GM23338 (cell line): ENCODE results near the gene ANKRD65. TPM values are rescaled to one million over a fixed set of nuclear protein-coding genes. Genes with fewer than 3 reads are reported as not detected.

Experiments used
- ATAC-seq: fragments of 200-7000 bp; cut with Tn5 transposase; 3 replicates; pipeline ENCODE4 v1.9.1; 2020
- DNase-seq: peaks from one replicate; pipeline ENCODE4 v3.0.0-alpha.2; 2015; ENCODE audit warnings: low spot score
- H2AFZ ChIP-seq: fragments of 200-600 bp; sonication (generic); 2 replicates; pipeline ENCODE4 v1.8.0; 2016; ENCODE audit warnings: antibody characterized with exemption, mild to moderate bottlenecking, moderate library complexity
- H3F3A ChIP-seq: fragments of 200-600 bp; sonication (generic); replicated peaks from 2 replicates; pipeline ENCODE4 v1.8.0; 2017; ENCODE audit warnings: antibody characterized with exemption, mixed run types, low read depth
- H3K27ac ChIP-seq: fragments of 200-600 bp; sonication (generic); 2 replicates; pipeline ENCODE4 v1.6.1; 2016; ENCODE audit warnings: low read depth
- H3K27me3 ChIP-seq: fragments of 200-600 bp; sonication (generic); 2 replicates; pipeline ENCODE4 v1.8.0; 2016; ENCODE audit warnings: mild to moderate bottlenecking, mixed run types, moderate library complexity; ENCODE audit not compliant: insufficient read depth
- H3K36me3 ChIP-seq: fragments of 200-600 bp; sonication (generic); 2 replicates; pipeline ENCODE4 v1.8.0; 2016; ENCODE audit warnings: mild to moderate bottlenecking; ENCODE audit not compliant: insufficient read depth
- H3K4me1 ChIP-seq: fragments of 200-600 bp; sonication (generic); 2 replicates; pipeline ENCODE4 v1.8.0; 2016; ENCODE audit warnings: mild to moderate bottlenecking, moderate library complexity; ENCODE audit not compliant: insufficient read depth
- H3K4me2 ChIP-seq: fragments of 200-600 bp; sonication (generic); 2 replicates; pipeline ENCODE4 v1.7.1; 2017; ENCODE audit warnings: mixed run types
- H3K4me3 ChIP-seq: fragments of 200-600 bp; sonication (generic); 2 replicates; pipeline ENCODE4 v1.6.1; 2016; ENCODE audit warnings: mixed run types
- H3K79me2 ChIP-seq: fragments of 200-600 bp; sonication (generic); replicated peaks from 2 replicates; pipeline ENCODE4 v1.8.0; 2017; ENCODE audit warnings: mild to moderate bottlenecking; ENCODE audit not compliant: insufficient read depth
- H3K9me2 ChIP-seq: fragments of 200-600 bp; sonication (generic); 2 replicates; pipeline ENCODE4 v1.8.0; 2017; ENCODE audit not compliant: insufficient read depth
- H4K20me1 ChIP-seq: fragments of 200-600 bp; sonication (generic); replicated peaks from 2 replicates; pipeline ENCODE4 v1.8.0; 2017; ENCODE audit warnings: mild to moderate bottlenecking; ENCODE audit not compliant: insufficient read depth
- H3K27ac Mint-ChIP-seq: 2 replicates; pipeline ENCODE4 v1.8.0; 2020; ENCODE audit warnings: inconsistent platforms, mild to moderate bottlenecking, moderate library complexity, mixed read lengths
- H3K27me3 Mint-ChIP-seq: 3 replicates; pipeline ENCODE4 v1.8.0; 2022; ENCODE audit warnings: low read depth, mild to moderate bottlenecking, moderate library complexity, mixed read lengths, inconsistent platforms; ENCODE audit not compliant: insufficient read depth, poor library complexity
- H3K36me3 Mint-ChIP-seq: 3 replicates; pipeline ENCODE4 v1.8.0; 2021; ENCODE audit warnings: low read depth, mild to moderate bottlenecking, inconsistent platforms, moderate library complexity, mixed read lengths
- H3K4me1 Mint-ChIP-seq: 3 replicates; pipeline ENCODE4 v1.8.0; 2020; ENCODE audit warnings: mild to moderate bottlenecking, inconsistent platforms, mixed read lengths
- H3K4me3 Mint-ChIP-seq: 3 replicates; pipeline ENCODE4 v1.8.0; 2021; ENCODE audit warnings: moderate library complexity, mild to moderate bottlenecking, inconsistent platforms, mixed read lengths
- H3K9me3 Mint-ChIP-seq: 3 replicates; pipeline ENCODE4 v1.8.0; 2020; ENCODE audit warnings: moderate library complexity, mild to moderate bottlenecking, inconsistent platforms, mixed read lengths
- CREB1 ChIP-seq: fragments of 250-450 bp; sonication (Bioruptor Pico); IDR thresholded peaks from 2 replicates; pipeline ENCODE4 v1.5.0; 2020; ENCODE audit warnings: low read depth, mild to moderate bottlenecking, moderate library complexity
- EZH2 ChIP-seq: fragments of 200-600 bp; sonication (generic); IDR thresholded peaks from one replicate; pipeline ENCODE4 v1.8.0; 2017; ENCODE audit warnings: antibody characterized with exemption, mild to moderate bottlenecking, low read depth; ENCODE audit not compliant: unreplicated experiment
- EZH2phosphoT487 ChIP-seq: fragments of 200-600 bp; sonication (generic); IDR thresholded peaks from one replicate; pipeline ENCODE4 v1.8.1; 2018; ENCODE audit warnings: antibody characterized with exemption; ENCODE audit not compliant: unreplicated experiment
- JUNB ChIP-seq: IDR thresholded peaks from one replicate; pipeline ENCODE4 v1.6.1; 2016; ENCODE audit warnings: antibody characterized with exemption; ENCODE audit not compliant: unreplicated experiment
- NANOG ChIP-seq: IDR thresholded peaks from 2 replicates; pipeline ENCODE4 v1.6.1; 2016; ENCODE audit warnings: antibody characterized with exemption, borderline replicate concordance
- POLR2AphosphoS5 ChIP-seq: IDR thresholded peaks from 2 replicates; pipeline ENCODE4 v1.6.1; 2016; ENCODE audit warnings: antibody characterized with exemption, low read depth
- STAT1 ChIP-seq: IDR thresholded peaks from one replicate; pipeline ENCODE4 v1.6.1; 2016; ENCODE audit warnings: antibody characterized with exemption; ENCODE audit not compliant: unreplicated experiment
- ZNF114 ChIP-seq: fragments of 250-450 bp; sonication (Bioruptor Pico); IDR thresholded peaks from 2 replicates; pipeline ENCODE4 v1.5.0; 2020; ENCODE audit warnings: mild to moderate bottlenecking, moderate library complexity
- ZNF331 ChIP-seq: fragments of 250-450 bp; sonication (Bioruptor Pico); IDR thresholded peaks from 2 replicates; pipeline ENCODE4 v1.5.0; 2020; ENCODE audit warnings: low read depth, mild to moderate bottlenecking, moderate library complexity
- polyA plus RNA-seq: library from polyadenylated mRNA; unstranded; fragments of >200 nt; fragmentation: Nextera tagmentation; extraction: Ambion mirVana; gene quantifications from 2 replicates; pipeline ENCODE4 v1.2.1, GENCODE V29; 2016
- total RNA-seq: library from RNA; depleted of rRNA; stranded (reverse); fragments of >200 nt; shearing (Covaris generic); gene quantifications from 2 replicates; pipeline ENCODE4 v1.2.3, GENCODE V29; 2014
- TF ChIP-seq, protein P1 (sequence below): IDR thresholded peaks from 2 replicates; pipeline ENCODE4 v1.6.1; 2016; ENCODE audit warnings: antibody characterized with exemption
- TF ChIP-seq, protein P2 (sequence below), 2 experiments: fragments of 200-600 bp in 1 of 2; sonication (generic) in 1 of 2; conservative IDR thresholded peaks; 2 replicates each; pipeline versions ENCODE4 v1.5.1 to v1.6.1; 2016 to 2017; ENCODE audit warnings: antibody characterized with exemption in 2 of 2, low read depth in 2 of 2, mild to moderate bottlenecking in 2 of 2, moderate library complexity in 1 of 2
- TF ChIP-seq, protein P3 (sequence below): fragments of 250-450 bp; sonication (Bioruptor Pico); IDR thresholded peaks from 2 replicates; pipeline ENCODE4 v1.5.0; 2020; ENCODE audit warnings: mild to moderate bottlenecking, moderate library complexity
- TF ChIP-seq, protein P4 (sequence below): IDR thresholded peaks from one replicate; pipeline ENCODE4 v1.6.1; 2018; ENCODE audit warnings: antibody characterized with exemption; ENCODE audit not compliant: unreplicated experiment

Gene ANKRD65
- total and polyA plus RNA-seq, 2 experiments from 2014 or later = 1.6 to 1.7 TPM

DNA sequence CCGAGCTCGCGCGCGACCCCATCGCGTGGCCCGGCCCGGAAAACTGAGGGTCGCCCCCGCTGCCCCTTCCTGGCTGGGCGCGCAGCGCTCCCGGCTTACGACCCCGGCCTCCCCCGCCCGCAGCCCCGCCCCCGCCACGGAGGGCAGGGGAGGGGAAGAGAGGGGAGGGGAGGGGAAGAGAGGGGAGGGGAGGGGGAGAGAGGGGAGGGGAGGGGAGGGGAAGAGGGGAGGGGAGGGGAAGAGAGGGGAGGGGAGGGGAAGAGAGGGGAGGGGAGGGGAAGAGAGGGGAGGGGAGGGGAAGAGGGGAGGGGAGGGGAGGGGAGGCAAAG lies 6.7 kb upstream of the ANKRD65 start:
- Histone ChIP-seq H3F3A (peaks cover 20% of the 10 kb centered on the region), H3K79me2 (no peaks in the 10 kb centered on the region), H2AFZ (no peak overlapping the region), H3K27ac (no peak overlapping the region), H3K4me3 (peak overlapping the region; percentile 63), H3K36me3 (no peaks in the 10 kb centered on the region), H3K27me3 (no peaks in the 10 kb centered on the region), H3K4me2 (peak overlapping the region; percentile 70; the same call in 1 of the 2 replicates), H3K9me2 (no peaks in the 10 kb centered on the region), H4K20me1 (no peaks in the 10 kb centered on the region), H3K4me1 (peaks cover 33% of the 10 kb centered on the region)
- ATAC-seq (no peak), DNase-seq (no peak)
- peaks cover 4% of the 10 kb centered on the region; the same call in 2 of the 3 replicates for H3K36me3 Mint-ChIP-seq
- H3K27ac Mint-ChIP-seq = no peak overlapping the region
- peaks cover 47% of the 10 kb centered on the region for H3K4me1 Mint-ChIP-seq
- H3K27me3 Mint-ChIP-seq = peaks cover 22% of the 10 kb centered on the region
- H3K4me3 Mint-ChIP-seq = no peak overlapping the region
- TF ChIP-seq, protein P1, sequence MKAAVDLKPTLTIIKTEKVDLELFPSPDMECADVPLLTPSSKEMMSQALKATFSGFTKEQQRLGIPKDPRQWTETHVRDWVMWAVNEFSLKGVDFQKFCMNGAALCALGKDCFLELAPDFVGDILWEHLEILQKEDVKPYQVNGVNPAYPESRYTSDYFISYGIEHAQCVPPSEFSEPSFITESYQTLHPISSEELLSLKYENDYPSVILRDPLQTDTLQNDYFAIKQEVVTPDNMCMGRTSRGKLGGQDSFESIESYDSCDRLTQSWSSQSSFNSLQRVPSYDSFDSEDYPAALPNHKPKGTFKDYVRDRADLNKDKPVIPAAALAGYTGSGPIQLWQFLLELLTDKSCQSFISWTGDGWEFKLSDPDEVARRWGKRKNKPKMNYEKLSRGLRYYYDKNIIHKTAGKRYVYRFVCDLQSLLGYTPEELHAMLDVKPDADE = no peak
- TF ChIP-seq, protein P2, sequence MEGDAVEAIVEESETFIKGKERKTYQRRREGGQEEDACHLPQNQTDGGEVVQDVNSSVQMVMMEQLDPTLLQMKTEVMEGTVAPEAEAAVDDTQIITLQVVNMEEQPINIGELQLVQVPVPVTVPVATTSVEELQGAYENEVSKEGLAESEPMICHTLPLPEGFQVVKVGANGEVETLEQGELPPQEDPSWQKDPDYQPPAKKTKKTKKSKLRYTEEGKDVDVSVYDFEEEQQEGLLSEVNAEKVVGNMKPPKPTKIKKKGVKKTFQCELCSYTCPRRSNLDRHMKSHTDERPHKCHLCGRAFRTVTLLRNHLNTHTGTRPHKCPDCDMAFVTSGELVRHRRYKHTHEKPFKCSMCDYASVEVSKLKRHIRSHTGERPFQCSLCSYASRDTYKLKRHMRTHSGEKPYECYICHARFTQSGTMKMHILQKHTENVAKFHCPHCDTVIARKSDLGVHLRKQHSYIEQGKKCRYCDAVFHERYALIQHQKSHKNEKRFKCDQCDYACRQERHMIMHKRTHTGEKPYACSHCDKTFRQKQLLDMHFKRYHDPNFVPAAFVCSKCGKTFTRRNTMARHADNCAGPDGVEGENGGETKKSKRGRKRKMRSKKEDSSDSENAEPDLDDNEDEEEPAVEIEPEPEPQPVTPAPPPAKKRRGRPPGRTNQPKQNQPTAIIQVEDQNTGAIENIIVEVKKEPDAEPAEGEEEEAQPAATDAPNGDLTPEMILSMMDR (conservative IDR thresholded peaks at IDR 0.05; ENCODE audit: low read depth in 2 of 2) = no peak
- TF ChIP-seq POLR2AphosphoS5 (no peak), STAT1 (no peak), EZH2 (no peak), CREB1 (no peak), NANOG (no peak), EZH2phosphoT487 (no peak), ZNF331 (no peak), ZNF114 (CRISPR knock-in tag) (no peak), JUNB (no peak)
- TF ChIP-seq, protein P3, sequence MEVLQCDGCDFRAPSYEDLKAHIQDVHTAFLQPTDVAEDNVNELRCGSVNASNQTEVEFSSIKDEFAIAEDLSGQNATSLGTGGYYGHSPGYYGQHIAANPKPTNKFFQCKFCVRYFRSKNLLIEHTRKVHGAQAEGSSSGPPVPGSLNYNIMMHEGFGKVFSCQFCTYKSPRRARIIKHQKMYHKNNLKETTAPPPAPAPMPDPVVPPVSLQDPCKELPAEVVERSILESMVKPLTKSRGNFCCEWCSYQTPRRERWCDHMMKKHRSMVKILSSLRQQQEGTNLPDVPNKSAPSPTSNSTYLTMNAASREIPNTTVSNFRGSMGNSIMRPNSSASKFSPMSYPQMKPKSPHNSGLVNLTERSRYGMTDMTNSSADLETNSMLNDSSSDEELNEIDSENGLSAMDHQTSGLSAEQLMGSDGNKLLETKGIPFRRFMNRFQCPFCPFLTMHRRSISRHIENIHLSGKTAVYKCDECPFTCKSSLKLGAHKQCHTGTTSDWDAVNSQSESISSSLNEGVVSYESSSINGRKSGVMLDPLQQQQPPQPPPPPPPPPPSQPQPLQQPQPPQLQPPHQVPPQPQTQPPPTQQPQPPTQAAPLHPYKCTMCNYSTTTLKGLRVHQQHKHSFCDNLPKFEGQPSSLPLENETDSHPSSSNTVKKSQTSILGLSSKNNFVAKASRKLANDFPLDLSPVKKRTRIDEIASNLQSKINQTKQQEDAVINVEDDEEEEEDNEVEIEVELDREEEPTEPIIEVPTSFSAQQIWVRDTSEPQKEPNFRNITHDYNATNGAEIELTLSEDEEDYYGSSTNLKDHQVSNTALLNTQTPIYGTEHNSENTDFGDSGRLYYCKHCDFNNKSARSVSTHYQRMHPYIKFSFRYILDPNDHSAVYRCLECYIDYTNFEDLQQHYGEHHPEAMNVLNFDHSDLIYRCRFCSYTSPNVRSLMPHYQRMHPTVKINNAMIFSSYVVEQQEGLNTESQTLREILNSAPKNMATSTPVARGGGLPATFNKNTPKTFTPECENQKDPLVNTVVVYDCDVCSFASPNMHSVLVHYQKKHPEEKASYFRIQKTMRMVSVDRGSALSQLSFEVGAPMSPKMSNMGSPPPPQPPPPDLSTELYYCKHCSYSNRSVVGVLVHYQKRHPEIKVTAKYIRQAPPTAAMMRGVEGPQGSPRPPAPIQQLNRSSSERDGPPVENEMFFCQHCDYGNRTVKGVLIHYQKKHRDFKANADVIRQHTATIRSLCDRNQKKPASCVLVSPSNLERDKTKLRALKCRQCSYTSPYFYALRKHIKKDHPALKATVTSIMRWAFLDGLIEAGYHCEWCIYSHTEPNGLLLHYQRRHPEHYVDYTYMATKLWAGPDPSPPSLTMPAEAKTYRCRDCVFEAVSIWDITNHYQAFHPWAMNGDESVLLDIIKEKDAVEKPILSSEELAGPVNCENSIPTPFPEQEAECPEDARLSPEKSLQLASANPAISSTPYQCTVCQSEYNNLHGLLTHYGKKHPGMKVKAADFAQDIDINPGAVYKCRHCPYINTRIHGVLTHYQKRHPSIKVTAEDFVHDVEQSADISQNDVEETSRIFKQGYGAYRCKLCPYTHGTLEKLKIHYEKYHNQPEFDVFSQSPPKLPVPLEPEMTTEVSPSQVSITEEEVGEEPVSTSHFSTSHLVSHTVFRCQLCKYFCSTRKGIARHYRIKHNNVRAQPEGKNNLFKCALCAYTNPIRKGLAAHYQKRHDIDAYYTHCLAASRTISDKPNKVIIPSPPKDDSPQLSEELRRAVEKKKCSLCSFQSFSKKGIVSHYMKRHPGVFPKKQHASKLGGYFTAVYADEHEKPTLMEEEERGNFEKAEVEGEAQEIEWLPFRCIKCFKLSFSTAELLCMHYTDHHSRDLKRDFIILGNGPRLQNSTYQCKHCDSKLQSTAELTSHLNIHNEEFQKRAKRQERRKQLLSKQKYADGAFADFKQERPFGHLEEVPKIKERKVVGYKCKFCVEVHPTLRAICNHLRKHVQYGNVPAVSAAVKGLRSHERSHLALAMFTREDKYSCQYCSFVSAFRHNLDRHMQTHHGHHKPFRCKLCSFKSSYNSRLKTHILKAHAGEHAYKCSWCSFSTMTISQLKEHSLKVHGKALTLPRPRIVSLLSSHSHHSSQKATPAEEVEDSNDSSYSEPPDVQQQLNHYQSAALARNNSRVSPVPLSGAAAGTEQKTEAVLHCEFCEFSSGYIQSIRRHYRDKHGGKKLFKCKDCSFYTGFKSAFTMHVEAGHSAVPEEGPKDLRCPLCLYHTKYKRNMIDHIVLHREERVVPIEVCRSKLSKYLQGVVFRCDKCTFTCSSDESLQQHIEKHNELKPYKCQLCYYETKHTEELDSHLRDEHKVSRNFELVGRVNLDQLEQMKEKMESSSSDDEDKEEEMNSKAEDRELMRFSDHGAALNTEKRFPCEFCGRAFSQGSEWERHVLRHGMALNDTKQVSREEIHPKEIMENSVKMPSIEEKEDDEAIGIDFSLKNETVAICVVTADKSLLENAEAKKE (CRISPR knock-in tag) = no peak
- TF ChIP-seq, protein P4, sequence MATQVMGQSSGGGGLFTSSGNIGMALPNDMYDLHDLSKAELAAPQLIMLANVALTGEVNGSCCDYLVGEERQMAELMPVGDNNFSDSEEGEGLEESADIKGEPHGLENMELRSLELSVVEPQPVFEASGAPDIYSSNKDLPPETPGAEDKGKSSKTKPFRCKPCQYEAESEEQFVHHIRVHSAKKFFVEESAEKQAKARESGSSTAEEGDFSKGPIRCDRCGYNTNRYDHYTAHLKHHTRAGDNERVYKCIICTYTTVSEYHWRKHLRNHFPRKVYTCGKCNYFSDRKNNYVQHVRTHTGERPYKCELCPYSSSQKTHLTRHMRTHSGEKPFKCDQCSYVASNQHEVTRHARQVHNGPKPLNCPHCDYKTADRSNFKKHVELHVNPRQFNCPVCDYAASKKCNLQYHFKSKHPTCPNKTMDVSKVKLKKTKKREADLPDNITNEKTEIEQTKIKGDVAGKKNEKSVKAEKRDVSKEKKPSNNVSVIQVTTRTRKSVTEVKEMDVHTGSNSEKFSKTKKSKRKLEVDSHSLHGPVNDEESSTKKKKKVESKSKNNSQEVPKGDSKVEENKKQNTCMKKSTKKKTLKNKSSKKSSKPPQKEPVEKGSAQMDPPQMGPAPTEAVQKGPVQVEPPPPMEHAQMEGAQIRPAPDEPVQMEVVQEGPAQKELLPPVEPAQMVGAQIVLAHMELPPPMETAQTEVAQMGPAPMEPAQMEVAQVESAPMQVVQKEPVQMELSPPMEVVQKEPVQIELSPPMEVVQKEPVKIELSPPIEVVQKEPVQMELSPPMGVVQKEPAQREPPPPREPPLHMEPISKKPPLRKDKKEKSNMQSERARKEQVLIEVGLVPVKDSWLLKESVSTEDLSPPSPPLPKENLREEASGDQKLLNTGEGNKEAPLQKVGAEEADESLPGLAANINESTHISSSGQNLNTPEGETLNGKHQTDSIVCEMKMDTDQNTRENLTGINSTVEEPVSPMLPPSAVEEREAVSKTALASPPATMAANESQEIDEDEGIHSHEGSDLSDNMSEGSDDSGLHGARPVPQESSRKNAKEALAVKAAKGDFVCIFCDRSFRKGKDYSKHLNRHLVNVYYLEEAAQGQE = no peak
- peaks cover 10% of the 10 kb centered on the region for H3K9me3 Mint-ChIP-seq
